HG03280 (cell line): ENCODE data around the gene NSF.

ENCODE experiments used
- ATAC-seq: cut with Tn5 transposase; IDR thresholded peaks from one replicate; pipeline ENCODE4 v1.9.1; 2021; ENCODE audit warnings: mild to moderate bottlenecking, moderate library complexity; ENCODE audit not compliant: unreplicated experiment

NSF gene

GRCh38 chr17:46795379-46795952 lies 205.0 kb downstream of the NSF start:
- no peak for ATAC-seq

DNA sequence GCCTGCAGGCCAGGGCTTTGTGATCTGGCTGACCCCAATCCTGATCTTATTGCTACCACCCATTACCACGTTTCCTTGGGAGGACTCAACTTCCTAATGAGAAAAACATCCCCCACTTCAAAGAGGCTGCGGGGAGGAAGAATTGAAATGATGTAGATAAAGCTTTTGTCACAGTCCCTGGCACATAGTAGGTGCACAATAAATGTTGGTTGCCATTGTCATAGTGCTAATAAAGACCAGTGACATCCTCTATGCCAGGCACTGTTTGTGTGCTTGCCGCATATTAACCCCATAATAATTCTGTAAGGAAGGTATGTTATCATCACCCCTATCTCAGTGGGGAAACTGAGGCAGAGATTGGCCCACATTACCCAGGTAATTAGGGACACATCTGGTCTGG lies 205.6 kb downstream of the NSF start:
- ATAC-seq = no peak

DNA sequence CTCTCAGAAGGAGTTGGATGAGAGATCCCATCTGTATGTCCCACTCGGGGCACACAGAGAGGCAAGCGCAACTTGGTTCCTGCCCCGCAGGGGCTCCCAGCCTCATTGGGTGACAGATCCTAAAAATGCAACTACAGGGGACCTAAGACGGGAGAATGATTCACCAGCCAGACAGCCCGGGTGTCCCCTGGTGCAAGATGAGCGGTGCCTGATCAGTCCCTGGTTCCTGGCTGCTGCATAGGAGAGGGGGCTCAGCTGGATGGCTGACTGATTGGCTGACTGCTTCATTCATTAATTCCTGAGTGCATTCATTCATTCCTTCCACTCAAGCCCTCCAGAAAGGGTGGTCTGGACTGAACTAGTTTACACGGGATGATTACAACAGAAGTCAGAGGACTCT lies 206.1 kb downstream of the NSF start:
- no peak for ATAC-seq

GRCh38 chr17:46796956-46797530 lies 206.6 kb downstream of the NSF start:
- no peak for ATAC-seq

DNA sequence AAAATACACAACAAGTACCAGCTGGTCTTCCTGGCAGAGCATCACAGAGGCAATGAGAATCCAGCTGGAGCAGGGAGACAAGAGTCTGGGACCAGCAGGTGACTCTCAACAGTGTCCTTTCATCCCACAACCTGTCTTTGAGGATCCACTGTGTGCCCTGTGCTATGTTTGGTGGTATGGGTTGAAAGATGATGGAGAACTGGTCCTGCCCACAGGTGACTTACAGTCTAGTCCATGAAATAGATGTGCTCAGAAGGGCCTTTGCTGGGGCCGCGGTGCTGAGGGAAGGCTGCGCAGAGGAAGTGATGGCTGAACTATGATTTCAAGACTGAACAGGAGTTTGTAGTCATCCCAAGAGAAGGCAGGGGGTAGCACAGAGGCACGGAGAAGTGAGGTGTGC lies 210.1 kb downstream of the NSF start:
- no peak for ATAC-seq

DNA sequence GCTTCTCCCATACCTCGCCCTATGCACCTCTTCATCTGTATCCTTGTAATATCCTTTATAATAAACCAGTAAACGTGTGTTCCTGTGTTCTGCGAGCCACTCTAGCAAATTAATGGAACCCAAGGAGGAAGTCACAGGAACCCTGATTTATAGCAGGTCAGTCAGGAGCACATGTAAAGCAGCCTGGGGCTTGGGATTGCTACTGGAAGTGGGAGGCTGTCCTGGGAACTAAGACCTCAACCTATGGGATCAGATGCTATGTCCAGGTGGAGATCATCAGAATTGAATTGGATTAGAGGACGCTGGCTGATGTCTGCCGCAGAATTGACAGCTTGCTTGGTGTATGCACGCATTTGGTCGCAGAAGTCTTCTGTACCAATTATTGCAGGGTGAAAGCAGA lies 212.3 kb downstream of the NSF start:
- ATAC-seq = no peak

- no peak for ATAC-seq
Measured at GRCh38 chr17:46803544-46803943, 213.1 kb downstream of the NSF start.

DNA sequence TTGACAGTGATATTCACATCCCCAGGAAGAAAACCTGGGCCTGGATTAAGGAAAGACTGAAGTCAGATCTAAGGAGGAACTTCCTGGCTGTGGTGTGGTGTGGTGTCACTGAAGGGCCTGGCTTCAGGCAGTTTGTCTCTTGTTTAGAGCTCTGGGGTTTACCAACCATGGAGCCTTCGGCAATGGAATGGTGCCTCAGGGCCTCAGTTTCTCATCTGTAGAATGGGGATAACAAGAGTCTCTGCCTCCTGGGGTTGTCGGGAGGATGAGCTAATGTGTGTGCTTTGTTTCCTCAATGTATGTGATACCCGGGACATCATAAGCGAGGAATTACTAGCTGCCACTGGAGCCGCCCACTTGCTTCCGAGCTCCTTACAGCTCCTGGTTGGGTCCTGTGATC lies 215.3 kb downstream of the NSF start:
- ATAC-seq = no peak
